Stimulated activated CD4-positive, alpha-beta T cell treated with anti-CD3 and anti-CD28 coated beads, Interleukin-15, amount 100 ng/mL, for 24 hours (primary cell): ENCODE data around the gene PLLP.
A peak's percentile ranks its signal among the peaks of the same experiment; 100 is the strongest.

Experiments
- DNase-seq: peaks from one replicate; pipeline ENCODE4 v3.0.0-alpha.2; 2020

The PLLP gene

GRCh38 chr16:57284209-57284951 lies at the start of gene PLLP:
Gene PLLP (minus strand): TSS chr16:57284672. CDS start chr16:57284540, 132 bp downstream.
- peak; percentile 50 for DNase-seq

- no peak for DNase-seq
These were observed 48.9 kb upstream of the PLLP start for GRCh38 chr16:57333402-57333801.

- no peak for DNase-seq
These were observed 46.9 kb upstream of the PLLP start for GRCh38 chr16:57331355-57331754.

- DNase-seq: no peak
These were observed 45.4 kb upstream of the PLLP start for GRCh38 chr16:57329718-57330327.

GRCh38 chr16:57325458-57325857 lies 41.0 kb upstream of the PLLP start:
- DNase-seq: no peak

- no peak for DNase-seq
These were observed 40.3 kb upstream of the PLLP start for GRCh38 chr16:57324749-57325148.

- no peak for DNase-seq
These were observed 35.2 kb upstream of the PLLP start for GRCh38 chr16:57319646-57320045.

GRCh38 chr16:57318240-57318970 lies 33.9 kb upstream of the PLLP start:
- DNase-seq: no peak

- DNase-seq: no peak
These were observed 32.0 kb upstream of the PLLP start for GRCh38 chr16:57316390-57317017.

GRCh38 chr16:57315416-57315815 lies 30.9 kb upstream of the PLLP start:
- no peak for DNase-seq

GRCh38 chr16:57314161-57314785 lies 29.8 kb upstream of the PLLP start:
- peak; percentile 10 for DNase-seq

- no peak for DNase-seq
These were observed 29.0 kb upstream of the PLLP start for GRCh38 chr16:57313509-57313908.

- DNase-seq: no peak
These were observed 26.3 kb upstream of the PLLP start for GRCh38 chr16:57310801-57311200.

- no peak for DNase-seq
These were observed 23.6 kb upstream of the PLLP start for GRCh38 chr16:57308041-57308440.

GRCh38 chr16:57307365-57307764 lies 22.9 kb upstream of the PLLP start:
- DNase-seq: no peak

- DNase-seq: no peak
These were observed 22.3 kb upstream of the PLLP start for GRCh38 chr16:57306676-57307341.

- DNase-seq: no peak
These were observed 20.8 kb upstream of the PLLP start for GRCh38 chr16:57305159-57305811.

- no peak for DNase-seq
These were observed 19.9 kb upstream of the PLLP start for GRCh38 chr16:57304169-57305061.

GRCh38 chr16:57303910-57304168 lies 19.4 kb upstream of the PLLP start:
- DNase-seq: no peak

- DNase-seq: no peak
These were observed 18.8 kb upstream of the PLLP start for GRCh38 chr16:57303021-57303909.
